ENCODE results near the gene KSR2.
"Not testable (repeated sequence)": the region's sequence is repeated elsewhere in the genome, so short reads cannot be mapped to it uniquely, and the experiment has no call there.

The KSR2 gene

DNA sequence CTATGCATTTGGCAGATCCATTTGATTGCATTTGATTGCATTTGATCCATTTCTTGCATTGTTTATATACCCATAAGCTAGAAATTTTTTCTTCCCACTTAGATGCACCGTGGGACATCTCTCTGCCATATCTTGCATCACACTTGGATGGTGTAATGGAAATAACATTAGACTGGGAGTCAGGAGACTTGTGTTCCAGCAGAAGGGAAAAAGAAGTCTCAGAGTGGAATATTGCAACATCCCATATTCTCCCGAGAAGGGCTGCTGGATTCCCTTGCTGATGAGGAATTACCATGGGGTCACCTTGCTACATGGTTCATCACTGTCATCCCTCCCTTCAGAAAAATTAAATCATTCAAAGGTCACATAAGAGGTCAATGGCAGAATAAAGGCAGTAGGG is 78.1 kb downstream of the KSR2 start:
- DNase-seq (ENCODE audit: low read depth): no peak

DNA sequence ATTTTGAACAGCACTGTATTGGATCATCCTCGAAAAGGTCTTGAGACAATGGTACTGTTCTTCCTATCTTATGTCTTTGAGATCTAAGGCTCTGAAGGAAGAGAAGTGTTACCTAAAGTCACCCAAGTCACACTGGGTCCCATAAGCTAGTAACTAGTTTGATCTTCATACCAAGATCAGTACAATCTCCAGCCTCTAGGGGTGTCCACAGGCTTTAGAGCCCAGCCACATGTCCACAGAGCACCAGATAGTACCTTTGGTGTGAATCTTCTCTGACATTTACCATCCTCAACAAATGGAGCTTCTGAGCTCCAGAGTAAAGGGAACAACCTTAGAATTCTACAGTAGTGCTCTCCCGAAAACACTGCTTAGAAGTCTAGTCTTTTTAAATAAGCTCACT is 78.7 kb downstream of the KSR2 start:
- no peak for DNase-seq (ENCODE audit: low read depth)

- no peak for DNase-seq (ENCODE audit: low read depth)
These were observed 79.7 kb downstream of the KSR2 start for GRCh38 chr12:117889098-117889497.

- DNase-seq (ENCODE audit: low read depth): no peak
These were observed 83.6 kb downstream of the KSR2 start for GRCh38 chr12:117885211-117885610.

DNA sequence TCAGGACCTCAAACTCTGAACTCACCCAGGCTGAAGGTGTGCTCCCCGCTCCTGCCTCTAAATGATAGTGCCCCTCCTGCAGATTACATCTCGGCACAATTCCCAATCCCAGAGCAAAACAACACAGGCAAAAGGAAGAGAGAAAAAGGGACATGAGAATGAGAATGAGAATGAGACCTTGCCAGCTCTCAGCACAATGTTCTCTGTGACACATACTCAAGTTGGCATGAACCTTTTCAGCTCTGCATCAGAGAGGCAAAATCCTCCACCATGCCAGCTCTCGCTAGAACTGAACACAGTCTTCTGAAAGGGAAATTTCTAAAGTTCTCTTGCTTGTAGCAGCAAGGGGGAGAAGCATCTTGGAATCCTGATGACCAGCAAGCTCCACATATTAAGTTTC is 84.6 kb downstream of the KSR2 start:
- no peak for DNase-seq (ENCODE audit: low read depth)

GRCh38 chr12:117882603-117883184 is 86.1 kb downstream of the KSR2 start:
- DNase-seq (ENCODE audit: low read depth): no peak

GRCh38 chr12:117882181-117882580 is 86.6 kb downstream of the KSR2 start:
- DNase-seq (ENCODE audit: low read depth): no peak

DNA sequence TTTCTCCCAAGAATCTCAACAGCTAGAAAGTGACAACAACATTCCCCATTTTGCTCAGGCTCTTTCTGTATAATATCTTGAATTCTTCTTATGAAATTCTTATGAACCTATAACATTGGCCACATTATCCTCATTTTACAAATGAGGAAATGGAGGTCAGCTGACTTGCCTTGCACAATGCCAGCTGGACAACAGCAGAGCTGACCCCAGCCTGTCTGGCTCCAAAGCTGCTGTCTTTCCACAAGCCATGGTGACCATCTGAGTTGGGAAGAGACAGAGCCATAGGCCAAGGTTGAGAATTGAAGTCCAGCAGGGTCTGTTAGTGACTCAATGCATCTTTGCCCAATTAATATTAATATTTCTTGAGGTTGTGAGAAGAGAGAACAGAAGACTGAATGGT is 87.3 kb downstream of the KSR2 start:
- no peak for DNase-seq (ENCODE audit: low read depth)

DNA sequence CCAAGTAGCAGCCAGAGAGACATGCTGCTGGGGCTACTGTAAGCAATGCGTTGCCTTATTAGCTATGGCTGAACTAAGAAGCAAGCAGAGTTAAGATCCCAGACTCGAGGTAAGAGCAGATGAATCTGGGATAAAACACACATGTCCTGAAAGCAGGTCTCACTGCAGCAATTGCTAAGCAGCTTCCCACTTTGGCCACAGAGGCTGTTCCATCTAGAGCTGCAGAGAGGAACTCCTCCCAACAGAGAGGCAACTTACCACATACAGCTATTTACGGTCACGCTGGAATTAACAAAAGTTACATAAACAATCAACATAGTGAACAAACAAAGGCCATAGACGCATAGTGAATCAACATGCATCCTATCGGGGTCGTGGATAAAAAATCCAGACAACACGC is 90.2 kb downstream of the KSR2 start:
- DNase-seq (ENCODE audit: low read depth): no peak

DNA sequence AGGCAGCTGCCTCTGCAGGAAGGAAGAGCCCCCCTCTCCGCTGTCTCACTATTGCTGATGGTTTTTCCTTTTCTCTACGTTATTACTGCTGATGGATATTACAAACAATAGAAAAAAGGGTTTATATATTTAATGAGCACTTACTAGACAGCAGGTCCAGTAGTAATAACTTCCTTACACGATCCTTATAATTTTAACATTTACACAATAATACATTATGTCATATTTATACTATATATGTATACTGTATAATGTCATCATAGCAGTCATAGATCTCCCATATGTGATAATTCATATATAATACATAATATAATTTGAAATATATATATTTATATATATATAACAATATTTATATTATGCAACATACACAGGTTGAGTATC is 92.4 kb downstream of the KSR2 start:
- DNase-seq (ENCODE audit: low read depth): no peak

- no peak for DNase-seq (ENCODE audit: low read depth)
These were observed 92.9 kb downstream of the KSR2 start for GRCh38 chr12:117875744-117876435.

DNA sequence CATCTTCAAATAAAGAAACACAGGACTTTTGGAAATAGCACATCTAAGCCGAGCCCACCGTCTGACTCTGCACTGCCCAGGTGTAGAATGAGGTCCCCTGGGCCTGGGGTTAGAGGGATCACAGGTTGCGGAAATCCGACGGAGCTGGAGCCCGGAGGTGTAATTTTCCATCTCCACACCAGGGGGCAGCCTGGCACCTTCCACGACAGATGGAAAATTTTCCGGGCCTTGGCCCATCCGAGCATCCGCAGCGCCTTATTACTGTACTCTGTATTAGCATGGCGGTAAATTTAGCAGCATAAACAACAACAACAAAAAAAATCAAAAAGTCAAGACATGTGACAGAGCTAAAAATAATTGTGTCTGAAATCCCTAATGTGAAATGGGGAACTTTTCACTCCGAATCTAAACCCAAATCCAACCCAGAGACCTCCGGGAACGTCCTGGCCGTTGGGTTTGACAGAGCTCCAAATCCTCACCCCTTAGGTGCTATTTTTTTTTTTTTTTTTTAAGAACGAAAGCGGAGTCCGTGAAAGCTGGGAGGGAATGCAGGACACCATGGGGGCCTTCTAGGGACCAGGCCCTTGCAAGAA is 93.9 kb downstream of the KSR2 start:
- peak; percentile 29 for DNase-seq (ENCODE audit: low read depth)

DNA sequence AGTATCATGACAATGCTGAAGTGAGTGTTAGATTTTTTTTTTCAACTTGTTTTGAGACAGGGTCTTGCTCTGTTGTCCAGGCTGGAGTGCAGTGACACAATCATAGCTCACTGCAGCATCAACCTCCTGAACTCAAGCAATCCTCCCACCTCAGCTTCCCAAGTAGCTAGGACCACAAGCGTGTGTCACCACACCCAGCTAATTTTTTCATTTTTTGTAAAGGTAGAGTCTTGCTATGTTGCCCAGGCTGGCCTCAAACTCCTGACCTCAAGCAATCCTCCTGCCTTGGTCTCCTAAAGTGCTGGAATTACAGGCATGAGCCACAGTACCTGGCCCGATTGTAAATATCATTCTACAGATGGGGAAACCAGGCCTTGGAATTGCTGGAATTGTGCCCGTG is 94.6 kb downstream of the KSR2 start:
- DNase-seq (ENCODE audit: low read depth): not testable (repeated sequence)

DNA sequence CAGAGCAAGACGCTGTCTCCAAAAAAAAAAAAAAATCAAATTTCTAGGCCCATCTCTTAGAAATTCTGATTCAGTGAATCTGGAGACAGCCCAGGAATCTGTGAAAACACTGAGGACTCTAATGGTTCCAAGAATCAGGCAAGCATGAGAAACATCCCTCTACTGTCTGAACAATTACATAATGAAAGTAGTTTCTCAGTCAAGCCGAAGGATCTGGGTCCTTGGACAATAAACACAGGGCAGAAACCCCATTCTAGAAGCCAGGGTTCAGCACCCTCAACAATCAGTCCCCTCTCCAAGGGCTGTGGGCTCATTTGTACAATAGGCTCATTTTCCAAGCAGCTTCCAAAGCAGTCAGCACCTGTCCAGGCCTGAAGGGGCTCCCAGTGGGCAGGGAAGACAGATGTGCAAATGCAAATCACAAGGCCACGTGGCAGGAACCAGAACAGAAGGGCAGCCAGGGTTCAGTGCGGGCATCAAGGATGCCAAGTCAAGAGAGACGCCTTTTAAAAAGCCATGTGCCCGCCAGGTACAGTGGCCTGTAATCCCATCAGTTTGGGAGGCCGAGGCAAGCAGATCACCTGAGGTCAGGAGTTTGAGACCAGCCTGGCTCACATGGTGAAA is 96.1 kb downstream of the KSR2 start:
- DNase-seq (ENCODE audit: low read depth): no peak

GRCh38 chr12:117869551-117869950 is 99.2 kb downstream of the KSR2 start:
- DNase-seq (ENCODE audit: low read depth): no peak

GRCh38 chr12:117867348-117867747 is 101.4 kb downstream of the KSR2 start:
- DNase-seq (ENCODE audit: low read depth): no peak

DNA sequence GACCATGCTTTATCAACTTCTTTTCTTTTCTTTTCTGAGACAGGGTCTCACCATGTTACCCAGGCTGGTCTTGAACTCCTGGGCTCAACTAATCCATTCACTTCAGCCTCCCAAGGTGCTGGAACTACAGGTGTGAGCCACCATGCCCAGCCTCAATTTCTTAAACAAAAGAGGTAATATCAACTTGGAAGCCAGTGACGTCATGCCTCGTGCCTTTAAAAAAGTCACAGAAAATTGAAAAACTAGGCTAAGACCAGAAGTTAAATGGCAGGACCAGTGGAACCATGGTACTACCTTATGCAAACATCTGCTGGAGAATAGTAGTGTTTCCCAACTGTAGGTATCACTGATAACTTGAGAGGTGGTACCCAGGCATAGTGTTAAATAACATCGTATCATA is 103.3 kb downstream of the KSR2 start:
- no peak for DNase-seq (ENCODE audit: low read depth)

DNA sequence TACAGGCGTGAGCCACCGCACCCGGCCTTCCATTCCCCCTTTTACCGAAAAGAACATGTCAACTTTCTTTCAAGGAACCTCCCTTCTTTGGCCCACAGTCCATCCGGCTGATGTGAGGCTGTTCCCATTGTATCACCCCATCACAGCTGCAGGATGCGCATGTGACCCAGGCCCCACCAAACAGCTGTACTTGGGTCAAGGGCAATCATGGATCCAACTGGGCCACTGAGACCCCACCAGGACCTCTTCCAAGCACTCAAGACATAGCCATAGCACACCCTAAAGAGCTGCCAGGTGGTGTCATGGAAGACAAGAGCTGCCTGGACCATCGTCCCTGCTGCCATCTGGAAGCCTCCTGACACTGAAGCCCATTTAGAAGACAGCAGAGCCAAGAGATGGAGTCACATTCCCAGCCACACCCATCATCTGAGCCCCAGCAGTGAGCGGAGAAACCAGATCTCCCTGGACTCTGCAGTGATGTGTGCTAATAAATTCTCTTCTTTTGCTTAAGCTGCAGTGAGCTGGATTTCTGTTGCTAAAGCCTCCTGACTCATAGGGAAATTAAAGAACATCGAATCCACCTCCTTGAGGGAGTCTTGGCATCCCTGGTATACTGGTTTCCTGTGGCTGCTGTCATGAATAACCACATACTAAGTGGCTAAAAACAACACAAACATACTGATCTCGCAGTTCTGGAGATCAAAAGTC is 105.6 kb downstream of the KSR2 start:
- no peak for DNase-seq (ENCODE audit: low read depth)

DNA sequence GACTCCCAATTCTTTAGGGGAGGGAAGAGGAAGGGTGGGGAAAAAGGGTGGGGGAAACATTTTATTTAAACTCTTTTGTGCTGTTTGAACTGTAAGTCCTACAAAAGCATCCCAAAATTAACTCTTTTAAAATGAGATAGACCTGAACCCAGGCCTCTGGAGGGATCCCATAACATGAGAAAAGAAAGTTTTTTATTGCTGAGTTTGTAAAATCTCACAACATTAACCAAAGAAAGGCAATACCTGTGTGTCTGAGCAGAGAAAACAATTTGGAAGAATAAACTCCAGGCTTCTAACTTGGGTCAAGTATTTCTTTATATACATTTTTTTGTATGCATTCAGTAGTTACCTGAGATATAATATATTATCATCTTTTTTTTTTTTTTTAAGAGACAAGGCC is 107.1 kb downstream of the KSR2 start:
- no peak for DNase-seq (ENCODE audit: low read depth)

GRCh38 chr12:117860787-117861290 is 108.0 kb downstream of the KSR2 start:
- DNase-seq (ENCODE audit: low read depth): not testable (repeated sequence)

- no peak for DNase-seq (ENCODE audit: low read depth)
These were observed 108.7 kb downstream of the KSR2 start for GRCh38 chr12:117860111-117860510.

Data from amniotic epithelial cell (primary cell).